HepG2 (cell line): ENCODE results near the gene MCC.

Experiments
- CTCF ChIP-seq: sonication (generic); formaldehyde crosslinking; IDR thresholded peaks from 2 replicates; pipeline ENCODE4 v1.5.0; 2020; ENCODE audit warnings: mild to moderate bottlenecking, missing genetic modification reagents, moderate library complexity
- EP300 ChIP-seq, 3 experiments: sonication (generic) in 1 of 3; formaldehyde crosslinking in 1 of 3; IDR thresholded peaks; 2 replicates each; pipeline versions ENCODE4 v1.5.1 to v1.6.1; 2011 to 2020; ENCODE audit warnings: low read depth in 2 of 3, low read length in 2 of 3, borderline replicate concordance in 1 of 3, improper control_type of control experiment in 1 of 3, mild to moderate bottlenecking in 1 of 3, missing genetic modification reagents in 1 of 3, moderate library complexity in 1 of 3
- PHB2 ChIP-seq: fragments of 450-650 bp; IDR thresholded peaks from 2 replicates; pipeline ENCODE4 v1.6.1; 2018; ENCODE audit not compliant: partially characterized antibody
- TCF7L2 ChIP-seq: IDR thresholded peaks from 2 replicates; pipeline ENCODE4 v1.6.1; 2011; ENCODE audit warnings: mild to moderate bottlenecking, low read depth, low read length, moderate library complexity
- ZFYVE20 ChIP-seq: sonication (generic); formaldehyde crosslinking; IDR thresholded peaks from 2 replicates; pipeline ENCODE4 v1.8.0; 2023; ENCODE audit warnings: low read depth, mild to moderate bottlenecking, moderate library complexity, missing genetic modification reagents, borderline replicate concordance
- ZNF615 ChIP-seq: sonication (generic); formaldehyde crosslinking; IDR thresholded peaks from 2 replicates; pipeline ENCODE4 v1.5.0; 2020; ENCODE audit warnings: mild to moderate bottlenecking, missing genetic modification reagents, borderline replicate concordance

DNA sequence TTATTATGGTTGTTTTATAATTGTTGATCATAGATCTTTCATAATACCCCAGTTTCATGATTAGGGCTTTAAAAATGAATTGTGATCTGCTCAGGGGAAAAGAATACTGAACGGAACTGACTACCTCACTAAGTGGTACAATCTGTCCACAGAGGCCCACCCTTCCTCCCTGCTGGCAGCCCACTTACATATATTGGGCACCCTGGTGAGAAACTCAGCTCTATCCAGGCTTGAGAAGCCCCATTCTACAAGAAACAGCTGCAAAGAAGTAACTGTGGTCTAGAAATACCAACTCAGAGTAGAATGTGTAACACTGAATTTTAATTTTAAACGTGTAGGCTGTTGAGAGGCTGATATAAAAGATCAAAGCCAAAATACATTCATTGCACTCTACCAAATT, 100.4 kb downstream of the MCC start:
- TF ChIP-seq CTCF, result no peak
- TF ChIP-seq TCF7L2, result no peak
- no peak for TF ChIP-seq ZNF615 (CRISPR knock-in tag)
- no peak for TF ChIP-seq ZFYVE20 (CRISPR knock-in tag)
- no peak for TF ChIP-seq PHB2
- no peak for TF ChIP-seq EP300 (IDR thresholded peaks at IDR 0.05; ENCODE audit: low read depth in 2 of 2, low read length in 2 of 2)
- TF ChIP-seq EP300 (CRISPR knock-in tag; IDR thresholded peaks at IDR 0.05; ENCODE audit: borderline replicate concordance), result no peak
